SU-DHL-6 (cell line): Measurements from ENCODE around the gene PLEKHH2.

Experiments
- H2AFZ ChIP-seq: fragments of 200-600 bp; sonication (generic); 2 replicates; pipeline ENCODE4 v1.6.1; 2014; ENCODE audit warnings: low read depth, mild to moderate bottlenecking, moderate library complexity, mixed read lengths, antibody characterized with exemption, low read length; ENCODE audit not compliant: severe bottlenecking
- H3F3A ChIP-seq: fragments of 200-600 bp; shearing (Covaris generic); 2 replicates; pipeline ENCODE4 v1.6.0; 2016; ENCODE audit warnings: antibody characterized with exemption, mild to moderate bottlenecking; ENCODE audit not compliant: insufficient read depth
- H3K27ac ChIP-seq: fragments of 200-600 bp; sonication (generic); 2 replicates; pipeline ENCODE4 v1.5.1; 2016; ENCODE audit warnings: low read depth, mild to moderate bottlenecking, low read length, moderate library complexity, mixed read lengths
- H3K27me3 ChIP-seq: fragments of 200-600 bp; sonication (generic), shearing (Covaris generic); 2 replicates; pipeline ENCODE4 v1.6.0; 2014; ENCODE audit warnings: mild to moderate bottlenecking, low read length
- H3K36me3 ChIP-seq: fragments of 200-600 bp; sonication (generic); 2 replicates; pipeline ENCODE4 v1.6.1; 2014; ENCODE audit warnings: mild to moderate bottlenecking, low read length, mixed read lengths
- H3K4me2 ChIP-seq: fragments of 300-600, 200-600 bp; shearing (Covaris generic), sonication (generic); 2 replicates; pipeline ENCODE4 v1.6.0; 2014; ENCODE audit warnings: low read length, low read depth, mild to moderate bottlenecking; ENCODE audit not compliant: poor library complexity, severe bottlenecking
- H3K4me3 ChIP-seq: fragments of 200-600 bp; sonication (generic); 2 replicates; pipeline ENCODE4 v1.5.1; 2014; ENCODE audit warnings: antibody characterized with exemption, low read length, mild to moderate bottlenecking, mixed read lengths; ENCODE audit not compliant: insufficient read depth, poor library complexity, severe bottlenecking
- H3K79me2 ChIP-seq: fragments of 200-600 bp; sonication (generic); 2 replicates; pipeline ENCODE4 v1.6.1; 2014; ENCODE audit warnings: mild to moderate bottlenecking, low read length, moderate library complexity; ENCODE audit not compliant: insufficient read depth
- H3K9ac ChIP-seq: fragments of 200-600 bp; sonication (generic); 2 replicates; pipeline ENCODE4 v1.7.0; 2014; ENCODE audit warnings: mild to moderate bottlenecking, low read length
- H3K9me2 ChIP-seq: fragments of 200-600 bp; sonication (generic); replicated peaks from 2 replicates; pipeline ENCODE4 v1.6.1; 2014; ENCODE audit warnings: low read length; ENCODE audit not compliant: insufficient read depth
- H3K9me3 ChIP-seq: fragments of 200-600 bp; sonication (generic); 2 replicates; pipeline ENCODE4 v1.6.1; 2014; ENCODE audit warnings: low read length, mixed read lengths; ENCODE audit not compliant: insufficient read depth
- H4K20me1 ChIP-seq: fragments of 200-600 bp; sonication (generic); 2 replicates; pipeline ENCODE4 v1.6.1; 2014; ENCODE audit warnings: low read depth, mild to moderate bottlenecking, antibody characterized with exemption, low read length, moderate library complexity, mixed read lengths
- EZH2phosphoT487 ChIP-seq: fragments of 200-600 bp; sonication (generic), shearing (Covaris generic); conservative IDR thresholded peaks from 2 replicates; pipeline ENCODE4 v1.6.1; 2018; ENCODE audit warnings: mild to moderate bottlenecking, antibody characterized with exemption, low read length, moderate library complexity, mixed read lengths
- TF ChIP-seq, protein P1 (sequence below): fragments of 200-600 bp; sonication (generic); IDR thresholded peaks from one replicate; pipeline ENCODE4 v1.5.1; 2017; ENCODE audit warnings: antibody characterized with exemption, mild to moderate bottlenecking, low read length, moderate library complexity; ENCODE audit not compliant: insufficient read depth, poor library complexity, severe bottlenecking

The PLEKHH2 gene

DNA sequence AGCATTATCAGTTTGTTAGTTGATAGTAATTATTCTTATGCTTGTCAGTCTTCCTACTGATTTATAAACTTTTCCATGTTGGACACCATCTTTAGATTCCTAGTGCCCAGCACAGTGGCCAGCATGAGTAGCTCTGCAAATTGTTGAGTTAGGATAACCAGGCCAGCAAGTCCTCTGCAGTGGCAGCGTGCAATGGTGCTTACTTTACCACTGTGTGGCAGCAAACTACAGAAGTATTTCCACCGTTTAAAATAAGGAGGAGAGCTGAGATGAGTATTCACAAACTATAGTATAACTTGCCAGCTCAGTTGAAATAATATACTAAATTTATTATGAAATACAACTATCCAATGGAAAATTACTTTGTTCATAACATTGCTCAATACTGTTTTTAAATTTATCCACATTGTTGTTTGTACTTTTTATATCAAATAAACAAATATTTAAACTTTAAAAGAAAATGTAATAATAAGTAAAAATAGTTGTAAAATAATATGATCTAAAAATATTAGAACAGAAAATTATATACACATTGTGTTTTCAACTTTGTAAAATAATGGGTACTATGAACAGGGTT is 31.9 kb upstream of the PLEKHH2 start:
- Histone ChIP-seq H3F3A (no peaks in the 10 kb centered on the region), H4K20me1 (no peaks in the 10 kb centered on the region), H3K9me2 (no peaks in the 10 kb centered on the region), H3K79me2 (no peaks in the 10 kb centered on the region), H3K27ac (no peak overlapping the region), H3K36me3 (no peaks in the 10 kb centered on the region), H3K9me3 (no peaks in the 10 kb centered on the region), H3K9ac (no peak overlapping the region), H3K27me3 (no peaks in the 10 kb centered on the region), H2AFZ (no peak overlapping the region), H3K4me2 (no peak overlapping the region), H3K4me3 (no peak overlapping the region)
- TF ChIP-seq, protein P1, sequence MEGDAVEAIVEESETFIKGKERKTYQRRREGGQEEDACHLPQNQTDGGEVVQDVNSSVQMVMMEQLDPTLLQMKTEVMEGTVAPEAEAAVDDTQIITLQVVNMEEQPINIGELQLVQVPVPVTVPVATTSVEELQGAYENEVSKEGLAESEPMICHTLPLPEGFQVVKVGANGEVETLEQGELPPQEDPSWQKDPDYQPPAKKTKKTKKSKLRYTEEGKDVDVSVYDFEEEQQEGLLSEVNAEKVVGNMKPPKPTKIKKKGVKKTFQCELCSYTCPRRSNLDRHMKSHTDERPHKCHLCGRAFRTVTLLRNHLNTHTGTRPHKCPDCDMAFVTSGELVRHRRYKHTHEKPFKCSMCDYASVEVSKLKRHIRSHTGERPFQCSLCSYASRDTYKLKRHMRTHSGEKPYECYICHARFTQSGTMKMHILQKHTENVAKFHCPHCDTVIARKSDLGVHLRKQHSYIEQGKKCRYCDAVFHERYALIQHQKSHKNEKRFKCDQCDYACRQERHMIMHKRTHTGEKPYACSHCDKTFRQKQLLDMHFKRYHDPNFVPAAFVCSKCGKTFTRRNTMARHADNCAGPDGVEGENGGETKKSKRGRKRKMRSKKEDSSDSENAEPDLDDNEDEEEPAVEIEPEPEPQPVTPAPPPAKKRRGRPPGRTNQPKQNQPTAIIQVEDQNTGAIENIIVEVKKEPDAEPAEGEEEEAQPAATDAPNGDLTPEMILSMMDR, result peak; percentile 58
- no peak for TF ChIP-seq EZH2phosphoT487

DNA sequence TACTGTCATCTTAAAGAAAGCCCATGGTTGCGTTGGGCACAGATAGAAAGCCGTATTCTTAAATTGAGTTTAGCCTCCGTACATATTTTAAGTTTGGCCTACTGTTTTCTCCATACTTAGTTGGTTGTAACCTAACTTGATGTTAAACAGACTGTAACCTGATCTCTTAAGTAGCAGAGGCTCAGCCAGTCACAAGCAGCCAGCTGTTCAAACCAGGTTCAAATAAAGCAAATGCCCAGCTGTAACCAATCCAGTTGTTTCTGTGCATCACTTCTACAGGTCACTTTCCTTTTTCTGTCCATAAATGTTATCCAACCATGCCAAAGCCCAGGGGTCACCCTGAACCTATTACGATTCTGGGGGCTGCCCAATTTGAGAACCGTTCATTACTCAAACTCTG is 31.2 kb upstream of the PLEKHH2 start:
- Histone ChIP-seq H3K9me3 (no peaks in the 10 kb centered on the region), H2AFZ (no peak overlapping the region), H3K79me2 (no peaks in the 10 kb centered on the region), H3K9ac (no peak overlapping the region), H3K36me3 (no peaks in the 10 kb centered on the region), H4K20me1 (no peaks in the 10 kb centered on the region), H3K4me2 (no peak overlapping the region), H3K27ac (no peak overlapping the region), H3K9me2 (no peaks in the 10 kb centered on the region), H3F3A (no peaks in the 10 kb centered on the region), H3K27me3 (no peaks in the 10 kb centered on the region), H3K4me3 (no peak overlapping the region)
- TF ChIP-seq, protein P1, result no peak
- TF ChIP-seq EZH2phosphoT487, result no peak

DNA sequence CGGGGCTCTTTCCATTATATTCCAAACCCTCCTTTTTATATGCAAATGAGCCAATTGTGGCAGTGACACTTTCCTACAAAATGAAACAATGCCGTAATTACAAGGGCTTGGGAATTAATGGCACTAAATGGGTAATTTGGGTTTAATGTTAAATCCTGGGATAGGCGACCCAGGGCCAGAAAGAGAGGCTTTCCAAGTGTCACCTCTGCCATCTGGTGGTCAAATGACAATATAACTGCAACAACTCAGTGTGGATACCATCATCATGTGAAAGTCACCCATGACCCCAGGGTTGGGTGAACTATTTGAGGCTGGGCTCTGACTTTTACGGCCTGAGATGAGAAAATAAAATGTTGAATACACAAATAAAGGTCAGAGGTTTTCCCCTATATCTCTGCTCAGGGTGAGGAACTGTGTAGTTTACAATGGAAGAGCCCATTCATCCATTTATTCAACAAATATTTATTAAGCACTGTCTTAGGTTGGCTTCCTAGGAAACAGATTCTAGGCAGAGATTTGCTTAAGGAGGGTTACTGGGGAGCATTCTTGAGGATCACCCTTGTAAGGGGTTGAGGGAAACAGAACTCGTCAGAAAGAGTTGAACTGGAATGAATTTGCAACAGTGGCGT is 27.7 kb upstream of the PLEKHH2 start:
- Histone ChIP-seq H4K20me1 (no peaks in the 10 kb centered on the region), H3K9me2 (no peaks in the 10 kb centered on the region), H3K9ac (no peak overlapping the region), H3K27ac (no peak overlapping the region), H3K27me3 (no peaks in the 10 kb centered on the region), H3K4me2 (no peak overlapping the region), H3K9me3 (no peaks in the 10 kb centered on the region), H3K4me3 (no peak overlapping the region), H3K36me3 (no peaks in the 10 kb centered on the region), H3F3A (no peaks in the 10 kb centered on the region), H3K79me2 (no peaks in the 10 kb centered on the region), H2AFZ (no peak overlapping the region)
- TF ChIP-seq, protein P1, result peak; percentile 73
- no peak for TF ChIP-seq EZH2phosphoT487
